DND-41 (cell line): ENCODE data around the gene SHC4.

Experiments
- ATAC-seq: fragments of 200-7000 bp; cut with Tn5 transposase; 3 replicates; pipeline ENCODE4 v1.9.1; 2021; ENCODE audit warnings: low read depth; ENCODE audit not compliant: insufficient read depth
- DNase-seq: peaks from one replicate; pipeline ENCODE4 v3.0.0-alpha.2; 2020
- H2AFZ ChIP-seq: 2 replicates; pipeline ENCODE4 v1.6.0; 2012; ENCODE audit warnings: low read depth, low read length
- H3K27ac ChIP-seq: 2 replicates; pipeline ENCODE4 v1.5.1; 2012; ENCODE audit warnings: low read length, inconsistent platforms
- H3K27me3 ChIP-seq: fragments of 200-600 bp; sonication (generic); 2 replicates; pipeline ENCODE4 v1.6.0; 2012; ENCODE audit warnings: low read length, mild to moderate bottlenecking, inconsistent platforms; ENCODE audit not compliant: insufficient read depth, poor library complexity
- H3K36me3 ChIP-seq: 2 replicates; pipeline ENCODE4 v1.5.1; 2012; ENCODE audit warnings: low read length, inconsistent platforms; ENCODE audit not compliant: insufficient read depth
- H3K4me1 ChIP-seq: 2 replicates; pipeline ENCODE4 v1.5.1; 2012; ENCODE audit warnings: mild to moderate bottlenecking, low read length; ENCODE audit not compliant: insufficient read depth
- H3K4me2 ChIP-seq: 2 replicates; pipeline ENCODE4 v1.6.0; 2012; ENCODE audit warnings: mild to moderate bottlenecking, moderate library complexity, low read length, inconsistent platforms; ENCODE audit not compliant: insufficient read depth
- H3K4me3 ChIP-seq, 2 experiments: fragments of 200-600 bp in 1 of 2; shearing (Covaris generic) in 1 of 2; 2 replicates each; pipeline ENCODE4 v1.5.1; 2012 to 2016; ENCODE audit warnings: inconsistent platforms in 2 of 2, low read length in 2 of 2, mild to moderate bottlenecking in 2 of 2, low read depth in 1 of 2, moderate library complexity in 1 of 2
- H3K79me2 ChIP-seq: 2 replicates; pipeline ENCODE4 v1.6.0; 2012; ENCODE audit warnings: low read length, inconsistent platforms; ENCODE audit not compliant: insufficient read depth
- H3K9ac ChIP-seq: 2 replicates; pipeline ENCODE4 v1.6.0; 2012; ENCODE audit warnings: low read depth, mild to moderate bottlenecking, inconsistent platforms, low read length, moderate library complexity
- H3K9me3 ChIP-seq: 2 replicates; pipeline ENCODE4 v1.5.1; 2012; ENCODE audit warnings: low read length, moderate library complexity, mild to moderate bottlenecking, inconsistent platforms; ENCODE audit not compliant: insufficient read depth, severe bottlenecking
- H4K20me1 ChIP-seq: 2 replicates; pipeline ENCODE4 v1.6.0; 2012; ENCODE audit warnings: low read length; ENCODE audit not compliant: insufficient read depth
- CTCF ChIP-seq: IDR thresholded peaks from 2 replicates; pipeline ENCODE4 v1.5.1; 2012; ENCODE audit warnings: borderline replicate concordance, low read length, moderate library complexity, mild to moderate bottlenecking; ENCODE audit not compliant: poor library complexity, severe bottlenecking; ENCODE audit errors: extremely low read depth
- EZH2 ChIP-seq: IDR thresholded peaks from 3 replicates; pipeline ENCODE4 v1.6.1; 2012; ENCODE audit warnings: borderline replicate concordance, low read depth, mild to moderate bottlenecking, moderate library complexity, low read length, inconsistent platforms; ENCODE audit not compliant: severe bottlenecking

Gene SHC4

GRCh38 chr15:48833526-48834239 lies 130.0 kb downstream of the SHC4 start:
- no peaks in the 10 kb centered on the region for H3K9me3 ChIP-seq
- no peaks in the 10 kb centered on the region for H3K27me3 ChIP-seq
- H3K79me2 ChIP-seq: no peaks in the 10 kb centered on the region
- H3K27ac ChIP-seq: no peak overlapping the region
- no peaks in the 10 kb centered on the region for H4K20me1 ChIP-seq
- H3K36me3 ChIP-seq: no peaks in the 10 kb centered on the region
- no peak overlapping the region for H3K4me2 ChIP-seq
- H3K4me1 ChIP-seq: no peaks in the 10 kb centered on the region
- no peak for TF ChIP-seq CTCF
- no peak for TF ChIP-seq EZH2
- DNase-seq (no peak), ATAC-seq (no peak)
- H2AFZ ChIP-seq: no peak overlapping the region
- no peak overlapping the region for H3K4me3 ChIP-seq
- no peak overlapping the region for H3K9ac ChIP-seq

DNA sequence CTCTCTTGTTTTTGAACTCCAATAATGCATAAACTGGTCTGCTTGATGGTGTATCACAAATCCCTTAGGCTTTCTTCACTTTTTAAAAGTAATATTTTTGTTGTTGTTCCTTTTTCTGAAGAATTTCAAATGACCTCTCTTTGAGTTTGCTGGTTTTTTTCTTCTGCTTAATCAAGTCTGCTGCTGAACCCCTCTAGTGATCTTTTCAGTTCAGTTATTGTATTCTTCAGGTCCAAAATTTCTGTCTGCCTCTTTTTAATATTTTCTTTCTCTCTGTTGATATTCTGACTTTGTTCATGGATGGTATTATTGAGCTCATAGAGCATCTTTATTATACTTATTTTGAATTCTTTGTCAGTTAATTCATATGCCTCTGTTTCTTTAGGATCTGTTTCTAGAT lies 131.1 kb downstream of the SHC4 start:
- DNase-seq: no peak
- H3K9me3 ChIP-seq: no peaks in the 10 kb centered on the region
- no peak overlapping the region for H3K9ac ChIP-seq
- no peaks in the 10 kb centered on the region for H3K36me3 ChIP-seq
- no peaks in the 10 kb centered on the region for H3K27me3 ChIP-seq
- TF ChIP-seq EZH2: no peak
- TF ChIP-seq CTCF: no peak
- H3K4me2 ChIP-seq: no peak overlapping the region
- H3K4me3 ChIP-seq: no peak overlapping the region
- ATAC-seq: no peak
- no peaks in the 10 kb centered on the region for H4K20me1 ChIP-seq
- no peaks in the 10 kb centered on the region for H3K79me2 ChIP-seq
- H3K27ac ChIP-seq: no peak overlapping the region
- H3K4me1 ChIP-seq: no peaks in the 10 kb centered on the region
- no peak overlapping the region for H2AFZ ChIP-seq

DNA sequence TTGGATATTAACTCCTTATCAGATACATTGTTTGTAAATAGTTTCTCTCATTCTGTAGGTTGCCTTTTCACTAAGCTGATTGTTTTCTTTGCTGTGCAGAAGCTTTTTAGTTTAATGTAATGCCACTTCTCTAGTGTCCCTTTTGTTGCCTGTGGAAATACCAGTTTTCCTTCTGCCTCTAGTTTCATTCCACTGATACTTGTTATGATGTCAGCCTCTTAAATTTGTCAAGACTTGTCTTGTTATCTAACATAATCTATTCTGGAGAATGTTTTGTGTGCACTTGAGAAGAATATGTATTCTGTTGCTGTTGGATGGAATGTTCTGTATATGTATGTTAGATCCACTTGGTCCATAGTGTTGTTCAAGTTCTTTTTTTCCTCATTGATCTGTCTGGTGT lies 134.8 kb downstream of the SHC4 start:
- ATAC-seq: no peak
- no peak overlapping the region for H3K27ac ChIP-seq

More for the DNA sequence above, 134.8 kb downstream of the SHC4 start:
- peaks cover 6% of the 10 kb centered on the region for H3K27me3 ChIP-seq
- H3K9me3 ChIP-seq: no peaks in the 10 kb centered on the region
- no peak for TF ChIP-seq EZH2
- no peak for TF ChIP-seq CTCF
- no peak for DNase-seq
- H4K20me1 ChIP-seq: no peaks in the 10 kb centered on the region
- no peak overlapping the region for H3K4me3 ChIP-seq
- H3K4me1 ChIP-seq: no peaks in the 10 kb centered on the region
- H3K36me3 ChIP-seq: no peaks in the 10 kb centered on the region
- H2AFZ ChIP-seq: no peak overlapping the region
- H3K79me2 ChIP-seq: no peaks in the 10 kb centered on the region
- H3K4me2 ChIP-seq: no peak overlapping the region
- no peak overlapping the region for H3K9ac ChIP-seq
